HCT116 (cell line): ENCODE data around the gene CRYBB1.

ENCODE experiments used
- CTCF ChIP-seq, 3 experiments: fragments of 200-600 bp in 1 of 3; sonication (generic) in 1 of 3; IDR thresholded peaks in 2 of 3; conservative IDR thresholded peaks in 1 of 3; 2 replicates each; pipeline ENCODE4 v1.5.1; 2012 to 2017; ENCODE audit warnings: low read depth in 2 of 3, low read length in 2 of 3, antibody characterized with exemption in 1 of 3, borderline replicate concordance in 1 of 3, control low read depth in 1 of 3, mild to moderate bottlenecking in 1 of 3, mixed read lengths in 1 of 3, mixed run types in 1 of 3, moderate library complexity in 1 of 3; ENCODE audit not compliant: insufficient read depth in 1 of 3
- EZH2phosphoT487 ChIP-seq: fragments of 200-600 bp; IDR thresholded peaks from 2 replicates; pipeline ENCODE4 v1.6.1; 2018; ENCODE audit warnings: antibody characterized with exemption, borderline replicate concordance

GRCh38 chr22:26577081-26577480 lies 40.7 kb downstream of the CRYBB1 start:
- no peak for TF ChIP-seq CTCF (IDR thresholded peaks at IDR 0.05 in 2 of 3, conservative IDR thresholded peaks at IDR 0.05 in 1 of 3; ENCODE audit: borderline replicate concordance in 1 of 3, insufficient read depth in 1 of 3, low read depth in 2 of 3, low read length in 2 of 3)
- no peak for TF ChIP-seq EZH2phosphoT487
